ENCODE data around the gene GPC3.

GPC3 gene

DNA sequence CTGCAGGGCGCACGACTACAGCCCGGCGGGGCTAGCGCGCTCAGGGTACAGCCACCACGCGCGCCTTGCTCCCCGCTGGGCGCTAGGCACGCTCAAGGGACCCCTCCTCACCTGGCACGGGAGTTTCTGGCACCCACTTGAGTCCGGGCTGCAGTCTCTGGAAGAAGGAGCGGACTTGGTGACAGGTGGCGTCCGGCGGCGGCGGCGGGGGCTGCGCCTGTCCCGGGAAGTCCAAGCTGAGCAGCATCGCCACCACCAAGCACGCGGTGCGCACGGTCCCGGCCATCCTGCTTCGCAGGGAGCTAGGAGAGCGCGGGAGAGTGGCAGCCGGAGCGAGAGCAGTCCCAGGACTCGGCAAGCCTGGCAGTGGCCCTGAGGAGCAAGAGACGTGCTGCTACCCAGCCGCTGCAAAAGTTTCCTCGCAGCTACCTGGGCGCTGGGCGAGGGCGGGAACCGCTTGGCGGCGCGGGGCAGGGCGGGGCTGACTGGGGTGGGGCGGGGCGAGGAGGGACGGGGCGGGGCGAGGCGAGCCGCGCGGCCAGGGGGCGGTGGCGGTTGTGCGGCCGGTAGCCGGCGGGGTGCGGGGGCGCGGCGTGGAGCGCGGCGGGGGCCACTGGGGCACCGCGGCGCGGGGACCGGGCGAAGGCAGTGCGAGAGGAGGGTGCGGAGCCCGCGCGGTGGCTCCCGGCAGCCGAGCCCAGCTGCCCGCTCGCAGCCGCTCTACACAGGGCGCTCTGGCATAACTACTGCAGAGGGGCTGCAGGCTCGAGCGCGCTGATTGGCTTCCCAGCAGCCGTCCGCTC lies at the start of gene GPC3:
TSS of gene GPC3 (minus strand) at position 431 of the 803 bp plus-strand sequence.
- TF ChIP-seq ZFX (IDR thresholded peaks at IDR 0.05): no peak
- TF ChIP-seq, protein P1, sequence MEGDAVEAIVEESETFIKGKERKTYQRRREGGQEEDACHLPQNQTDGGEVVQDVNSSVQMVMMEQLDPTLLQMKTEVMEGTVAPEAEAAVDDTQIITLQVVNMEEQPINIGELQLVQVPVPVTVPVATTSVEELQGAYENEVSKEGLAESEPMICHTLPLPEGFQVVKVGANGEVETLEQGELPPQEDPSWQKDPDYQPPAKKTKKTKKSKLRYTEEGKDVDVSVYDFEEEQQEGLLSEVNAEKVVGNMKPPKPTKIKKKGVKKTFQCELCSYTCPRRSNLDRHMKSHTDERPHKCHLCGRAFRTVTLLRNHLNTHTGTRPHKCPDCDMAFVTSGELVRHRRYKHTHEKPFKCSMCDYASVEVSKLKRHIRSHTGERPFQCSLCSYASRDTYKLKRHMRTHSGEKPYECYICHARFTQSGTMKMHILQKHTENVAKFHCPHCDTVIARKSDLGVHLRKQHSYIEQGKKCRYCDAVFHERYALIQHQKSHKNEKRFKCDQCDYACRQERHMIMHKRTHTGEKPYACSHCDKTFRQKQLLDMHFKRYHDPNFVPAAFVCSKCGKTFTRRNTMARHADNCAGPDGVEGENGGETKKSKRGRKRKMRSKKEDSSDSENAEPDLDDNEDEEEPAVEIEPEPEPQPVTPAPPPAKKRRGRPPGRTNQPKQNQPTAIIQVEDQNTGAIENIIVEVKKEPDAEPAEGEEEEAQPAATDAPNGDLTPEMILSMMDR (conservative IDR thresholded peaks at IDR 0.05): no peak
- H3K27ac ChIP-seq: peak within 1 kb of the TSS; percentile 63

DNA sequence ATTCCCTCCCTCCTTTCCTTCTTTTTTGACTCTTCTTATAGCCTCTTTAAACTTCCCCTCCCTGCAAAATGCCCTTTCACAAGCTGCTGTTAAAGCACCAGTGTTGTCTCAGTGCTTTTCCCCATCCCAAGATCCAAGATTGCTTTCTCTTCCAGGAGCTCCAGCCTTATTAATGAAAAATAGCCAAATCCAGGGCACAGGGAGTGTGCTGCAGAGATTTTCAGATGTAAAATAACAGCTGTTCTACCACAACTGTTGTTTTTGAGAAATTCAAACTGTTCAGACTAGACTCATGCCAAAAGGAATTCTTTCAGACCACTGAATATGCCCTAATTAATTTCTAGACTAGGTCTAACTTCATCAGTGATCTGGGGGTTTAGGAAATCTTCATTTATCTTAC lies 47.0 kb upstream of the GPC3 start:
- no peak overlapping the region for H3K27ac ChIP-seq
- TF ChIP-seq, protein P1 (conservative IDR thresholded peaks at IDR 0.05): no peak
- no peak for TF ChIP-seq ZFX (IDR thresholded peaks at IDR 0.05)

DNA sequence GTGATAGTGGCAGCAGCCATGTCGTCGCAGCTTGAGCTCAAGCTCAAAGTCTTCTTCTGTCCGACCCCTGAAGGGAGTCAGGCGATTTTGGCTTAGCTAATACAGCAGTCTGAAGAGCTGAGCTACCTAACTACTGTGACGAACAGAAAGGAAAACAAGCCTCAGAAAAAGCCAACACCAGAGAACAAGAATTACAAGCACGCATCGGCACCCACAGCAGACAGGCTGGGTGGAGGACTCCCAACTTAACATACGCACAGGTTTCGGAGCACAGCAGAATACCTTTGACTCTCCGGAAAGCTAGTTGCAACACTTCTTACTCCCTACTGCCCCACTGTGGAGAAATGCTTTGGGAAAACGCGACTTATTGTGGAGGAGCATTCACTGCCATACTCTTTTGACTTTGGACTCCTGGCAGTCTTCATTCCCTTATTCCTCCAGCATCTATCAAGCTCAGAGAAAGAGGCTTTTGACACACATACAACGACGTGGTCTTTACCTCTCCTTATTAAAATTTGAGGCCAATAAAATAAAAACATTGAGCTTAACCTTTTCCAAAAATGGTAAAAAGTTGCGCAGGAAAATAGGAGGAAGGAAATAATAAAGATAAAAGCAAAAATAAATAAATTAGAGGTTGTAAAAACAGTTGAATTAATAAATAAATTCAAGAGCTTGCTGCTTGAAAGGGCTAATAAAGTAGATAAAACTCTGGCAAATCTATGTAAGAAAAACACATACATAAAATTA lies 41.3 kb upstream of the GPC3 start:
- TF ChIP-seq ZFX (IDR thresholded peaks at IDR 0.05): no peak
- TF ChIP-seq, protein P1 (conservative IDR thresholded peaks at IDR 0.05): peak; percentile 62
- no peak overlapping the region for H3K27ac ChIP-seq

DNA sequence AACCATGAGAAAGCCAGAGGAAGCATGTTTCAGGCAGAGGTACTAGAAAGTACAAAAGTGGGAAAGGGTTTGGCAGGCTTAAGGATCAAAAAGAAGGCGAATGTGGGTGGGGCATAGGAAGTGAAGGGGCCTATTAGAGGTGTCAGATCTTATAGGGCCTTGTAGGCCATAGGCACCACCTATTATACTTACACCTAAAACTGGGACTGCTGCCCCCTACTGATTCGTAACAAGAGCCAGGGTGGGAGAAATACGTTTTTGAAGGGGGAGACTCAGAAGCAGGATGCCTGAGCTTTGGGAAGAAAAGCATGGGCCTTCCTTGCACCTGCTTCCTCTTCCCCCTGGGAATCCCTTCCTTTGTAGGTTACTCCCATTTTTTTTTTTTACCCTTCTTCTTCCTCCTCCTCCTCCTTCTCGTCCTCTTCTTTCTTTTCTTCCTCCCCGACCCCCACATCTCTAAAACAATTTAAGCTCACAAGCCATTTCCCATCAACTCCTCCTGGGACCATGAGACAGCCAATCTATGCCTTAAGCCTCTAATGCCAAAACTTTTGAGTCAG lies 40.7 kb upstream of the GPC3 start:
- TF ChIP-seq, protein P1 (conservative IDR thresholded peaks at IDR 0.05): no peak
- no peak for TF ChIP-seq ZFX (IDR thresholded peaks at IDR 0.05)
- no peak overlapping the region for H3K27ac ChIP-seq

DNA sequence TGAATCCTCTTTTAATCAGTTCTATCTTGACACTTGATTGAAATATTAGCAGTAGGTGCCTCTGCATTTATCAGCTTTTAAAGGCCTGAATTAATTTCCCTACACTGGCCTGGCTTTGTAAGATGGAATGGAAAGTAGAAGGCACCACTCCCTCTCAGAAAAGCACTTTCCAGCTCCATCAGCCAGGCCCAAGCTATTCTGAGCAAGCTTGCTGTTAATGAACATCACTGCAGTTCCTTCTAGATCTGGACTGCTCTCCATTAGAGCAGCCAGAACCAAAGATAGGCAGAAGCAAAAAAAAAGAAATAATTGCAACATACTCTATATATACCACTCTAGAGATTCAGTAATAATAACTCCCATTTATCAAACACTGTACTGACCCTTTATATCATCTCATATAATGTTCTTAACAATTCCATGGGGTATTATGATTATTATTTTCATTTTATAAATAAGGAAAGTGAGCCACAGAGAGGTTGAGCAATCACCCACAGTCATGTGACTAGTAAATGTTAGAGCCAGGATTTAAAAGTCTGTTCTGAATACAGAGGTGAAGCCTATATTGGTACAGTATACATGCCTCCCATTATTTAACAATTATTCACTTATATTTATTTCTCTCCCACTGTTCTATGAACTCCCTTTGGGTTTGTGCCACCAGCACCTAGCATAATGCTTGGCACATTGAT lies 39.4 kb upstream of the GPC3 start:
- no peak overlapping the region for H3K27ac ChIP-seq
- no peak for TF ChIP-seq ZFX (IDR thresholded peaks at IDR 0.05)
- TF ChIP-seq, protein P1 (conservative IDR thresholded peaks at IDR 0.05): no peak

DNA sequence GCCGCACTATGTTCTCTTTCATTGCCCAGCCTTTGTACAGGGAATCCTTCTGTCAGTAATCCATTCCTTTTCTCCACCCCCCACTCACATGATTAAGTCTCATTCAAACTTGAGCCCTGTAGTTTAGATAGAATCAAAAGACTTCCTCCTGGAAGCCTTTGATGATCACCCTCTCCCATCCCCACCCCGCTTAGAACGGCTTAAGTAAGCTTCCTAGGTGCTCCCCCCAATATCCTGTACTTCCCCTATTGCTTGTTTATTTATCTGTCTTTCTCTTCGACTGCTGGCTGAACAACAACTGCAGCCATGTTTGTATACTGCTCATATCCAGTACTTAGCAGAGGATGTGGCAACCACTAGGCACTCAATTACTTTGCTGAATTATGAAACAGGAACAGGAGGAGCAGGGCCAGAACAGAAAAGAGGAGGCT lies 38.5 kb upstream of the GPC3 start:
- TF ChIP-seq, protein P1 (conservative IDR thresholded peaks at IDR 0.05): no peak
- no peak for TF ChIP-seq ZFX (IDR thresholded peaks at IDR 0.05)

More for the DNA sequence above, 38.5 kb upstream of the GPC3 start:
- H3K27ac ChIP-seq: no peak overlapping the region

All from C4-2B (cell line).